ENCODE measurements around the gene NGEF.

DNA sequence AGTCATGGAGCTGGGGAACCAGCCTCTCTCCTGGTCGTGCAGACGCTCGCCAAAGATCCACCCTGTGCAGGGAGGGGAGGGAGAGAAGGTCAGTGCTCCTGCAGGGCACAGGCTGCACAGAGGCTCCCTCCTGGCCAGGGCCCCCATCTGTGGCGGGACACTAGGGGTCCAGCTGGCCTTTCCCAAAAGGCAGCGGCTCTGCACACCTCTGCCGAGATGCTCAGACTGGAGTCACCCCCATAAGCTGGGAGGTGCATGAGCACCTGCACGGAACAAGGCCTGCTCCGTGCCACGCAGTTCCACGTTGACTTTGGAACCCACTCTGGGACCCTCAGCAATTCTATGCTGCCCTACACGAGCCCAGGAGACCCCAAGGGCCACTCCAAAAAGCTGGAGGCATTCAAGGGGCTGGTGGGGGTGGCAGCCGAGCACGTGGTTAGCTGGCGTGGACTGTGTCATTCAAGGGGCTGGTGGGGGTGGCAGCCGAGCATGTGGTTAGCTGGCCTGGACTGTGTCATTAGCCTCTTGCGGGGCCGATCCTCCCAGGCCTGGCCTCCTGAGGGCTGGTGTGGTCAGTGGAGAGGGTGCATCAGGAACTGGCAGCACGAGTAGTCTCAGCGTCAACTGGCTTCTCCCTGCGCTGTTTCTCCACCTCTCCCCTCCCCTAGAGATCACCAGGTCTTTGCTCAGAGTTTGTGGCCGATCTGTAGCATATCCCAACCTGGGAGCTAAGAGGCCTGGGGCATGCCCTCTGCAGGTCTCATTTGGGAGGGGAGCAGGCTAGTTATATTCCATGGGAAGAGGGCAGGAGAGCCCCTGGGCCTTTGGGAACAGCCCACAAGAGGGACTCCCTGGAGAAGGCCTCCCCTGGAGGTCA is 133.2 kb downstream of the NGEF start:
- TF ChIP-seq, protein P1, sequence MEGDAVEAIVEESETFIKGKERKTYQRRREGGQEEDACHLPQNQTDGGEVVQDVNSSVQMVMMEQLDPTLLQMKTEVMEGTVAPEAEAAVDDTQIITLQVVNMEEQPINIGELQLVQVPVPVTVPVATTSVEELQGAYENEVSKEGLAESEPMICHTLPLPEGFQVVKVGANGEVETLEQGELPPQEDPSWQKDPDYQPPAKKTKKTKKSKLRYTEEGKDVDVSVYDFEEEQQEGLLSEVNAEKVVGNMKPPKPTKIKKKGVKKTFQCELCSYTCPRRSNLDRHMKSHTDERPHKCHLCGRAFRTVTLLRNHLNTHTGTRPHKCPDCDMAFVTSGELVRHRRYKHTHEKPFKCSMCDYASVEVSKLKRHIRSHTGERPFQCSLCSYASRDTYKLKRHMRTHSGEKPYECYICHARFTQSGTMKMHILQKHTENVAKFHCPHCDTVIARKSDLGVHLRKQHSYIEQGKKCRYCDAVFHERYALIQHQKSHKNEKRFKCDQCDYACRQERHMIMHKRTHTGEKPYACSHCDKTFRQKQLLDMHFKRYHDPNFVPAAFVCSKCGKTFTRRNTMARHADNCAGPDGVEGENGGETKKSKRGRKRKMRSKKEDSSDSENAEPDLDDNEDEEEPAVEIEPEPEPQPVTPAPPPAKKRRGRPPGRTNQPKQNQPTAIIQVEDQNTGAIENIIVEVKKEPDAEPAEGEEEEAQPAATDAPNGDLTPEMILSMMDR (IDR thresholded peaks at IDR 0.05) = no peak
- TF ChIP-seq POLR2A (IDR thresholded peaks at IDR 0.05) = no peak
- no peak for TF ChIP-seq POLR2AphosphoS5 (IDR thresholded peaks at IDR 0.05)
- no peak for TF ChIP-seq EP300 (IDR thresholded peaks at IDR 0.05)

Data from suprapubic skin (tissue), 4 donors.